ENCODE data around the gene PLCH1. TPM values are rescaled to one million over a fixed set of nuclear protein-coding genes. Genes with fewer than 3 reads are reported as not detected.

The PLCH1 gene
- total RNA-seq, 2 donors from 2014 or later = 0.17 to 0.24 TPM

GRCh38 chr3:155688481-155688880 lies 56.4 kb downstream of the PLCH1 start:
- Mint-ChIP-seq H3K4me1 (ENCODE audit: low read depth in 2 of 2) (no peaks in the 10 kb centered on the region), H3K27ac (no peak overlapping the region), H3K27me3 (peaks cover 2 to 26% of the 10 kb centered on the region in 2 donors)

GRCh38 chr3:155683344-155683720 lies 61.5 kb downstream of the PLCH1 start:
- no peak for ATAC-seq
- Mint-ChIP-seq H3K4me1 (ENCODE audit: low read depth in 2 of 2) (no peaks in the 10 kb centered on the region), H3K4me3 (no peak overlapping the region), H3K36me3 (no peaks in the 10 kb centered on the region), H3K27me3 (peaks cover 0 to 15% of the 10 kb centered on the region in 2 donors), H3K9me3 (no peaks in the 10 kb centered on the region), H3K27ac (no peak overlapping the region)
- no peak for DNase-seq (ENCODE audit: low spot score)

More at GRCh38 chr3:155688481-155688880, 56.4 kb downstream of the PLCH1 start:
- no peak for DNase-seq (ENCODE audit: low spot score)
- ATAC-seq = no peak
- H3K36me3 Mint-ChIP-seq = no peaks in the 10 kb centered on the region
- no peaks in the 10 kb centered on the region for H3K9me3 Mint-ChIP-seq
- H3K4me3 Mint-ChIP-seq = no peak overlapping the region

- ATAC-seq = no peak
- Mint-ChIP-seq H3K36me3 (no peaks in the 10 kb centered on the region), H3K27ac (no peak overlapping the region)
These were observed 62.2 kb downstream of the PLCH1 start for GRCh38 chr3:155682426-155683343.

GRCh38 chr3:155676252-155676981 lies 68.5 kb downstream of the PLCH1 start:
- DNase-seq (ENCODE audit: low spot score) (no peak), ATAC-seq (no peak)
- H3K27ac Mint-ChIP-seq = no peak overlapping the region
- no peaks in the 10 kb centered on the region for H3K4me1 Mint-ChIP-seq (ENCODE audit: low read depth in 2 of 2)
- no peaks in the 10 kb centered on the region for H3K36me3 Mint-ChIP-seq
- H3K9me3 Mint-ChIP-seq = no peaks in the 10 kb centered on the region
- H3K4me3 Mint-ChIP-seq = no peak overlapping the region
- H3K27me3 Mint-ChIP-seq = peaks cover 0 to 8% of the 10 kb centered on the region in 2 donors

More at GRCh38 chr3:155682426-155683343, 62.2 kb downstream of the PLCH1 start:
- Mint-ChIP-seq H3K9me3 (no peaks in the 10 kb centered on the region), H3K27me3 (peaks cover 0 to 15% of the 10 kb centered on the region in 2 donors), H3K4me1 (ENCODE audit: low read depth in 2 of 2) (no peaks in the 10 kb centered on the region), H3K4me3 (no peak overlapping the region)
- DNase-seq (ENCODE audit: low spot score) = no peak

- no peak for DNase-seq (ENCODE audit: low spot score)
- Mint-ChIP-seq H3K36me3 (no peaks in the 10 kb centered on the region), H3K27me3 (peaks cover 0 to 8% of the 10 kb centered on the region in 2 donors), H3K9me3 (no peaks in the 10 kb centered on the region), H3K27ac (no peak overlapping the region), H3K4me1 (ENCODE audit: low read depth in 2 of 2) (no peaks in the 10 kb centered on the region), H3K4me3 (no peak overlapping the region)
- no peak for ATAC-seq
These were observed 69.8 kb downstream of the PLCH1 start for GRCh38 chr3:155675094-155675493.

- no peaks in the 10 kb centered on the region for H3K36me3 Mint-ChIP-seq
- H3K4me3 Mint-ChIP-seq = no peak overlapping the region
- no peak overlapping the region for H3K27ac Mint-ChIP-seq
- H3K27me3 Mint-ChIP-seq = peaks cover 0 to 8% of the 10 kb centered on the region in 2 donors
- H3K9me3 Mint-ChIP-seq = no peaks in the 10 kb centered on the region
- DNase-seq (ENCODE audit: low spot score) (no peak), ATAC-seq (no peak)
- no peaks in the 10 kb centered on the region for H3K4me1 Mint-ChIP-seq (ENCODE audit: low read depth in 2 of 2)
These were observed 71.5 kb downstream of the PLCH1 start for GRCh38 chr3:155673421-155673820.

GRCh38 chr3:155670335-155670734 lies 74.5 kb downstream of the PLCH1 start:
- DNase-seq (ENCODE audit: low spot score) (no peak), ATAC-seq (no peak)
- Mint-ChIP-seq H3K27ac (no peak overlapping the region), H3K27me3 (peaks cover 0 to 7% of the 10 kb centered on the region in 2 donors), H3K4me1 (ENCODE audit: low read depth in 2 of 2) (no peaks in the 10 kb centered on the region), H3K36me3 (no peaks in the 10 kb centered on the region), H3K9me3 (no peaks in the 10 kb centered on the region), H3K4me3 (no peak overlapping the region)

- no peaks in the 10 kb centered on the region for H3K9me3 Mint-ChIP-seq
- H3K36me3 Mint-ChIP-seq = no peaks in the 10 kb centered on the region
- no peaks in the 10 kb centered on the region for H3K4me1 Mint-ChIP-seq (ENCODE audit: low read depth in 2 of 2)
- H3K4me3 Mint-ChIP-seq = no peak overlapping the region
- DNase-seq (ENCODE audit: low spot score) (no peak), ATAC-seq (no peak)
- no peak overlapping the region for H3K27ac Mint-ChIP-seq
- peaks cover 7 to 10% of the 10 kb centered on the region in 2 donors for H3K27me3 Mint-ChIP-seq
These were observed 76.9 kb downstream of the PLCH1 start for GRCh38 chr3:155667988-155668387.

GRCh38 chr3:155664925-155665695 lies 79.8 kb downstream of the PLCH1 start:
- no peak for ATAC-seq

GRCh38 chr3:155663467-155664212 lies 81.2 kb downstream of the PLCH1 start:
- no peaks in the 10 kb centered on the region for H3K36me3 Mint-ChIP-seq
- H3K27ac Mint-ChIP-seq = no peak overlapping the region
- H3K4me1 Mint-ChIP-seq (ENCODE audit: low read depth in 2 of 2) = no peaks in the 10 kb centered on the region
- H3K27me3 Mint-ChIP-seq = peaks cover 7 to 12% of the 10 kb centered on the region in 2 donors
- DNase-seq (ENCODE audit: low spot score) (no peak), ATAC-seq (no peak)
- no peak overlapping the region for H3K4me3 Mint-ChIP-seq
- no peaks in the 10 kb centered on the region for H3K9me3 Mint-ChIP-seq

More at GRCh38 chr3:155664925-155665695, 79.8 kb downstream of the PLCH1 start:
- Mint-ChIP-seq H3K36me3 (no peaks in the 10 kb centered on the region), H3K27ac (no peak overlapping the region), H3K4me3 (no peak overlapping the region), H3K4me1 (ENCODE audit: low read depth in 2 of 2) (no peaks in the 10 kb centered on the region), H3K27me3 (peaks cover 7 to 12% of the 10 kb centered on the region in 2 donors), H3K9me3 (no peaks in the 10 kb centered on the region)
- no peak for DNase-seq (ENCODE audit: low spot score)

- Mint-ChIP-seq H3K4me1 (ENCODE audit: low read depth in 2 of 2) (no peaks in the 10 kb centered on the region), H3K4me3 (no peak overlapping the region), H3K36me3 (no peaks in the 10 kb centered on the region), H3K9me3 (no peaks in the 10 kb centered on the region), H3K27me3 (peaks cover 7 to 8% of the 10 kb centered on the region in 2 donors), H3K27ac (no peak overlapping the region)
- DNase-seq (ENCODE audit: low spot score) = no peak
- no peak for ATAC-seq
These were observed 83.1 kb downstream of the PLCH1 start for GRCh38 chr3:155661760-155662159.

- no peaks in the 10 kb centered on the region for H3K4me1 Mint-ChIP-seq (ENCODE audit: low read depth in 2 of 2)
- no peaks in the 10 kb centered on the region for H3K9me3 Mint-ChIP-seq
- no peaks in the 10 kb centered on the region for H3K36me3 Mint-ChIP-seq
- H3K27me3 Mint-ChIP-seq = peaks cover 7 to 8% of the 10 kb centered on the region in 2 donors
- DNase-seq (ENCODE audit: low spot score) (no peak), ATAC-seq (no peak)
- no peak overlapping the region for H3K27ac Mint-ChIP-seq
- H3K4me3 Mint-ChIP-seq = no peak overlapping the region
These were observed 83.8 kb downstream of the PLCH1 start for GRCh38 chr3:155661042-155661441.

- Mint-ChIP-seq H3K4me3 (no peak overlapping the region), H3K4me1 (ENCODE audit: low read depth in 2 of 2) (no peaks in the 10 kb centered on the region), H3K27ac (no peak overlapping the region), H3K9me3 (no peaks in the 10 kb centered on the region), H3K36me3 (no peaks in the 10 kb centered on the region), H3K27me3 (peaks cover 2 to 6% of the 10 kb centered on the region in 2 donors)
- DNase-seq (ENCODE audit: low spot score) (no peak), ATAC-seq (no peak)
These were observed 86.1 kb downstream of the PLCH1 start for GRCh38 chr3:155658671-155659261.
